ENCODE measurements around the gene CYBA. TPM values are rescaled to one million over a fixed set of nuclear protein-coding genes. Genes with fewer than 3 reads are reported as not detected.

The CYBA gene
- 63.7 TPM for total RNA-seq
- long read RNA-seq, transcript CYBA-201 (6 exons, 797 nt), result major isoform, 28 of 37 reads
- long read RNA-seq, partial matches to known transcripts, result 3 of 37 reads
- long read RNA-seq, other reads (novel, unspliced or antisense), result 6 of 37 reads

DNA sequence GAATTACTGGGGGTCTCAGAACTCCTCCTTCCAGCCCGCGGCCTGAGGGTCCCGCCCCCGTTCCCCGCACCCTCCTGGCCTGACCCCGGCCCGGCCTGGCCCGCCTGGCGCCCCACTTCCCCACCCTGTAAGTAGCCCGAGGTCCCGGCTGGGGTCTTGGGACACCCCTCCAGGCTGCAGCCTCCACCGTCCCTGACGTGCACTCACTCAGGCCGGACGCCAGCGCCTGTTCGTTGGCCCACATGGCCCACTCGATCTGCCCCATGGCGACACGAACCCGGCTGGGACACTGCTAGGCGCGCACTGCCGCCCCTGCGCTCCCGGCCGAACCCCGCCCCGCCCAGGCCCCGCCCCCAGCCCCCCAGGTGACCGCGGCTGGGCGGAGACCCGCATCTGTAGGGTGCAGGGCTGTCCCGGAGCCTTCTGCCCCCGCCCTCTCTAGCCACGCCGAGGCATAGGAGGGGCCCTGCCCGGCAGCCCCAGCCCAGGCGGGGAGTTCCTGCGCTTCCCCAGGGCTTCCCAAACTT is at the start of gene CYBA:
TSS of gene CYBA (minus strand) at position 305 of the 527 bp plus-strand sequence. CDS start at position 265, 40 bp downstream.
- ATAC-seq (peak; percentile 92), DNase-seq (ENCODE audit: missing footprints) (peak; percentile 93)
- intact Hi-C loops (cut with DNase I), result no loop called here

GRCh38 chr16:88700322-88700635 is 49.4 kb upstream of the CYBA start:
- no peak for ATAC-seq
- DNase-seq (ENCODE audit: missing footprints), result no peak
- intact Hi-C loops (cut with DNase I), result no loop called here

DNA sequence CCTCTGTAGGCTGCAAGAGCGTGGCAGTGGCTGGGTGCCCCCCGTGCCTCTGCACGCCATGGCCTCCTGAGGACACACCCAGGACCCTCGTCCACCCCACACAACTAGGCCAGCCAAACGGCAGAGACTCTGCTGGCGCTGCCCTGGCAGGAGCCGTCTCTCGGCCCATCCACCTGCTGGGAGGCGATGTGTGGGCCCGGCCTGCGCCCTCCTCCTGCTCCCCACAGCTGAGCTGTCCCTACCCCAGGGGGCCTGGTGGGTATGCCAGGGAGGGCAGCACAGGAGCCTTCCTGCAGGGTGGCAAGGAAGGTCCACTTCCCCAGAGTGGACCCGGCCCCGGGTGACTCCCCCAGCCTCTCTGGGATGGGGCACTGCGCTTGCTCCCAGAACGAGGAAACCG is 48.3 kb upstream of the CYBA start:
- intact Hi-C loops (cut with DNase I), result no loop called here
- no peak for ATAC-seq

DNA sequence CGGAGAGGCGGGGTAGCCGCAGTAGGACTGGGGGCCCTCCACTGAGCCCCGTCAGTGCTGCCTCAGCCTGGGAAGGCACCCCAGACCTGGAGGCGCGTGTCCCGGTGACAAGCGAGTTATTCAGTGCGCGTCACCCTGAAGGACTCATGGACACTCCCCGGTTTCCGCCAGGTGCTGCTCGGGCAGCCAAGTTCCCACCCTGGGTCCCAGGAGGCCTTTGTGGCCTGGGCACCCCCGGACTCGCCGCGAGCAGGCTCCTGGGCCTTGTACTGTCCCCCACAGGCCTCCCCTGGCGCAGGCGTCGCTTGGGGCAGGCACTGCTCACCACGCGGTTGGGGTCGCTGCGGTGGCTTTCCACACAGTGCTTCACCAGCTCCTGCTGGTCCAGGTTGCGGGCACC is 47.8 kb upstream of the CYBA start:
- intact Hi-C loops (cut with DNase I), result no loop called here
- no peak for DNase-seq (ENCODE audit: missing footprints)
- no peak for ATAC-seq

More for the DNA sequence above, 48.3 kb upstream of the CYBA start:
- DNase-seq (ENCODE audit: missing footprints), result no peak

DNA sequence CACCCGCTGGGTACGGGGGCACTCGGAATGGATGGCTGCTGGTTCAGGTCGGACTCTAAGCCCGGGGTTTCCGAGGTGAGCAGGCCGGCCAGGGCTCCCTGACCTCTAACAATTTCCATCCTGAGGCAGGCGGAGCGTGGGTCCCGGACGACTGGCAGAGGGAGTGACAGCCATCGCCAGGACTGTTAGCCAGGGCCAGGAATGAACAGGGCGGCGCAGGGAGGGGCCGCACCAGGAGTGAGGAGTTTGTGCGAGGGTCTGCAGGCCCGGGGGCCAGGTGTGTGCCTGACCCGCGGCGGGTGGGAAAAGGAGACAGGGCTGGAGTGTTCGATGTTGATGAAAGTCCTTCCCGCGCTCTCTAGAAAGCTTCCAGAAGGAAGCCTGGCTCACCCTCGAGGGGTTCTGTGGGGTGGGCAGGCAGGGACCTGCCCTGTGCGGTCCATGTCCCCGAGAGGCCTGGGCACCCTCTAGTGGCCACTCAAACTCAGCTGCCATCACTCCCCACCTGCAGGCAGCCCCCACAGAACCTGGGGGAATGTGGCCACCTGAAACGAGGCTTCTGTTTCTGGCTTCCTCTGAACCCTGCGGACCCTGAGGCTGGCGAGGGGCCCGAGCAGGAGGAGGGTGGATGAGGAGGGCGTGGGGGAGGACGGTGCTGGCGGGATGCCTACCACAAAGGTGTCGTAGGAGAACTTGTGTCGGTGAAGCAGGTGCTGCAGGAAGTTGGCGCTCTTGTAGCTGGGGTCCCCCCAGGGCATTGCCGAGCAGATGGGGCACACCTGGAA is 47.2 kb upstream of the CYBA start:
- no peak for DNase-seq (ENCODE audit: missing footprints)
- no peak for ATAC-seq
- intact Hi-C loops (cut with DNase I), result no loop called here

DNA sequence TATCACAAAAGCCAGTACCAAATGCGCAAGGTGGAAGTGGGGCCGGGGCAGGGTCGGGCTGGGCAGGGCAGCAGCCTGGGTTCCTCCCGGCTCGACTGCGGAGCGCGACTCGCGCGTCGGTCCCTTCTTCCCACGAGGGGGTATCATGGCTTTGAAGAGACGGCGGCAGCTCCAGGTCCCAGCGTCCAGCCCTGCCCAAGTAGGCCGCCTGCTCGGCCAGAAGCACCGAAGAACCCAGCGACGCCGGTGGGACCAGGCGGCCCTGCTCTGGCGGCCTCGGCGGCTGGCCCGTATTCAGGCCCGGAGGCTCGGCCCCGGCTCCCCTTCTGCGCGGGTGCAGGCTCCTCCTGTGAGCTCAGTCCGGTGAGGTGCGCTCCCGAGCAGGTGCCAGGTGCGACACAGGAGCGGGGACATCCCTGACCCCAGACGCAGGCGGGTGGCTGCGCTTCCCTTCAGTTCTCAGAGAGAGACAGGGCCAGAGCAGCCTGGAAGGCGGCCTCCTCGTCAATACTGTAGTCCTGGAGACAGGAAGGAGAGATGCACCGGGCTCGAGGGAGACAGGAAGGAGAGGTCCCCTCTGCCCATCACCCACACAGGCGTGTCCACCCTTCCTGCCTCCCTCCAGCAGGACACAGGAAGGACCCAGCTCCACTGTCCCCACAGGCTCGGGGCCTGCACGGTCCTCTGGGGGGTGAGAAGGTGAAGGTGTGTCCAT is 46.4 kb upstream of the CYBA start:
- ATAC-seq, result no peak

GRCh38 chr16:88696441-88696840 is 45.6 kb upstream of the CYBA start:
- ATAC-seq, result no peak
- no peak for DNase-seq (ENCODE audit: missing footprints)
- intact Hi-C loops (cut with DNase I), result no loop called here

More for the DNA sequence above, 46.4 kb upstream of the CYBA start:
- DNase-seq (ENCODE audit: missing footprints), result no peak
- intact Hi-C loops (cut with DNase I), result no loop called here

DNA sequence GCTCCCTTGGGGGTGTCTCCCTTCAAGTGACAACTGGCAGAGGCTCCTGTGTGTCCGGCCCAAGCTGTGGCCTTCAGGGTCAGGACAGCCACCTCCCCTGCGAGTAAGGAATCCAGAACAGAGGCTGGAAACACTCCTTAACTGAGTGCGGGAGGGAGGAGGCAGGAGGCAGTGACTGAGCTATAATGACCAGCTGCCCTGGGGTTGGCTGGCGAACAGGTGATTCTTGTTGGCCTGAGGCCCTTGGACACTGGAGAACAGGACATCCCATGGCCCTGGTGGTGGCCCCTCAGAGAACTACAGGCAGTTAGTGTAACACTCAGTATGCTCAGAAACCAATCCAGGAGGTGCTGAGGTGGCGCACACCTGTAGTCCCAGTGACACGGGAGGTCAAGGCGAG is 44.9 kb upstream of the CYBA start:
- ATAC-seq (no peak), DNase-seq (ENCODE audit: missing footprints) (no peak)
- intact Hi-C loops (cut with DNase I), result no loop called here

GRCh38 chr16:88695218-88695617 is 44.4 kb upstream of the CYBA start:
- intact Hi-C loops (cut with DNase I), result no loop called here
- no peak for DNase-seq (ENCODE audit: missing footprints)
- no peak for ATAC-seq

DNA sequence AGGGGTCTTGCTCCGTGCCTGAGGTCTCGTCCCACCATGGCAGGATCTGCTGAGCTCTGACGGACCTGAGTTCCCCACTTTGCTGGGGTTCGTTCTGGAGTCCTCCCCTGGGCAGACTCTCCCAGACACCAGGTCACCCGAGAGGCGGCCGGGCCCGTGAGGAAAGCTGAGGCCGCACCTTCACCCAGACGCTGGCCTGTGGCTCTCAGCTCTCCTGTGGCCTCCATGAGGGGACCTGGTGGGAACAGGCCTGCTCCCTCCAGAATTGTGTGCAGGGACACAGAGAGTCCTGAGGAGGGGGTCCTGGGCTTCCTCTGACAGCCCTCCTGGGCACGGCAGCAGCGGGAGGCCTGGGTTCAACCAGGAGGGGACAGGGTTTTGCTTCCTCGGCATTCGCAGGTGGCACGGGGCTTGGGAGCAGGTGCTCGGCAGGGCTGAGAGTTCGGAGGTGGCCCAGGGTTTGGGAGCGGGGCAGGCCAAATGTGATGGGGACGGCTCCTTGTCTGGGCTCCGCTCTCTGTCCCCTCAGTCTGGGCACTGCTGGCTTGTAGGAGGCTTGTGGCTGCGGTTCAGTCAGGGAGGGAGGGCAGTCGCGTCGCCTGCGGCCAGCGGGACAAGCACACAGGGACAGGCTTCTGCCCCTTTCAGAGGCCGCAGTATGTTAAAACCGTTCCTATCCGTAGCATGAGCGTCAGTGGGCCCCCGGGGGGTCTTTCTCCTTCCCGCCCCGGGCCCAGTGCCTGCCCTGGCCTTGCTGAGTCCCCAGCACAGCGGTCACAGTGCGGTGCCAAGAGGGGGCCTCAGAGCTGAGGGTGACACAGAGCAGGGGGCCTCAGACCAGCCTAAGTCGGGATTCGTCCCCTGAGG is 43.6 kb upstream of the CYBA start:
- DNase-seq (ENCODE audit: missing footprints) (no peak), ATAC-seq (no peak)
- intact Hi-C loops (cut with DNase I), result no loop called here

DNA sequence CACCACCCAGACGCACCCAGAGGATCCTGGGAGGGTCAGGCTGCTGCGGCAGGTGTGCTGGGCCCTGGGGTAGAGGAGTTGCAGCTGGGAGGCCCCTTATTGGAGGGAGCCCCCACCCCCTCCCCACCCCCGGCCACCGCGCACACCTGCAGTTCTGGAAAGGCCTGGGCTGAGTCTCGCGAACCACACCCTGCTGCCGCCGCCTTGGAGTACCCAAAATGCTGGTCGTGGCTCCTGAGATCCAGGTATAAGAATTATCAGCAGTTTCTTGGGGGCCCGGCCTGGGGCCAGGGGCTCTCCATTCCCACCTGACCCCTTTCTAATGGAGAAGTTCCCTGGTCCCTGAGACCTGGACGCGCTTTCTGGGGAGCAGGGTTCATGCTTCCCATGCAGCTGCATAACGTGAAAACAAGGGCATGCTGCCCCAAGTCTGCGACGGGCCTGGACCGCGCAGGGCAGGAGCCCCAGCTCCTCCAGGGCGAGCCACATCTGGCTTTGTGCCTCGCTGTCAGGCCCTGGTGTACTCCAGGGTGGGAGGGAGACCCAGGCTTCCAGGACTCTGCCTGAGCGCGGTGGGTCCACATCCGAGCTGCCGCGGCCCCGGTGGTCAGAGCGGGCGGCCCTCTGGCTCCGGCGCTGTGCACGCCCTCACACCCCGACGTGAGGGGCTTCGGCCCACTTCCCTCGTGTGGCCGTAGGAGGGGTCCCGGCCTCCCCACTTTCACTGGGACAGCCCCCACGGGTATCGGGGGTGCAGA is 42.7 kb upstream of the CYBA start:
- intact Hi-C loops (cut with DNase I), result no loop called here
- no peak for ATAC-seq
- no peak for DNase-seq (ENCODE audit: missing footprints)

DNA sequence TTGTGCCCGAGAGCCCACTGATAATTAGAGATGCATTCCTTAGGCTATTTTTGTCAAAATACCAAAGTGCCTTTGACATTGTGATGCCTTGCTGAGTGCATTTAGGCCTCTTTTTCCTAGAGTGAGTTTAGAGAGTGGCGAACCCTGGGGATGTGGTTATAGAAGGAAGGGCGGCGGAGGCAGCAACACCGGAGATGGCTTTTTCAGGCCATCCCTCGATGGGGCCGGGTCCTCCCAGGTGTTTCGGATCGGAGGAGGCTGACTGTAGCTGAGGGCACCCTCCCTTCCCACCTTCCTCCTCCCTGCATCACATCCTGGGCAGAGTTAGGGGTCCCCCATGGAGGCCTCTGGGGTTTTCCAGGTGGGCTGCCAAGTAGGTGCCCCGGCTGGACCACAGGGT is 42.0 kb upstream of the CYBA start:
- intact Hi-C loops (cut with DNase I), result no loop called here
- ATAC-seq (no peak), DNase-seq (ENCODE audit: missing footprints) (no peak)

- ATAC-seq, result no peak
- peak; percentile 83 for DNase-seq (ENCODE audit: missing footprints)
Observed at GRCh38 chr16:88691924-88692560, 41.2 kb upstream of the CYBA start.

GRCh38 chr16:88691129-88691813 is 40.4 kb upstream of the CYBA start:
- DNase-seq (ENCODE audit: missing footprints), result no peak
- intact Hi-C loops (cut with DNase I), result no loop called here
- no peak for ATAC-seq

More at GRCh38 chr16:88691924-88692560, 41.2 kb upstream of the CYBA start:
- intact Hi-C loops (cut with DNase I), result no loop called here

DNA sequence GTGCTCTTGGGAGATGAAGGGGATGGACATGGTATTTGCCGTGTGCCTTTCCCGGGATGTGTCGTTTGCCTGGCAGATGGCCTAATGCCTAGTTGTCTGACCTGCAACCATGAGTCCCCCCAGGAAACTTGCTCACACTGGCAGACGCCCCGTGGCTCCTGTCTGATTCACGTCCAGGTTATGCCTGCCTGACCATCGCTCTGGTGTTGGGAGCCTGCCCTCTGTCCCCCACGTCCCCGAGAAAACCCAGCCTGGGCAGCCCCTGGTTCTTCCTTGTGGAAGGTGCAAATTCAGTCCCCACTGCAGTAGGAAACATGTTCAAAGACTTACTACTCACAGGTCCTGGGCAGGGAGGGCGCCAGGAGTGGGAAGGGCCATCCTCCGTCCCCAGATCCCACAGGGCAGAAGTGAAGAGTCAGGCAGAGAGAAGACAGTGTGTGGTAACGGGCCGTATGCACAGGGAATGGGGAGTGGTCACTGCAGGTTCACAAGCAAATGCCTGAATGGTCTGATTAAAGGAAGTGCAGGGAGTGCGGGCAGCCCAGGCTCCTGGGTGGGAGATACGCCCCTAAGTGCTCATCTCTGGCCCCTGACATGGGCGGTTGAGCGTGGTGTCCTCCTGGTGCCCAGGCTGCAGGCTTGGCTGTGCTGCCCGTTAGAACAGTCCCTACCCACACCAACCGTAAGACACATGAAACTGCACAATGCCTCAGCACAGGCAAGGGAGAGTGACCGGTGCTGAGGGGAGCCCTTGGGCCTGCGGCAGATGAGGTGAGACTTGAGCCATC is 39.7 kb upstream of the CYBA start:
- no peak for DNase-seq (ENCODE audit: missing footprints)
- intact Hi-C loops (cut with DNase I), result no loop called here
- ATAC-seq, result no peak

DNA sequence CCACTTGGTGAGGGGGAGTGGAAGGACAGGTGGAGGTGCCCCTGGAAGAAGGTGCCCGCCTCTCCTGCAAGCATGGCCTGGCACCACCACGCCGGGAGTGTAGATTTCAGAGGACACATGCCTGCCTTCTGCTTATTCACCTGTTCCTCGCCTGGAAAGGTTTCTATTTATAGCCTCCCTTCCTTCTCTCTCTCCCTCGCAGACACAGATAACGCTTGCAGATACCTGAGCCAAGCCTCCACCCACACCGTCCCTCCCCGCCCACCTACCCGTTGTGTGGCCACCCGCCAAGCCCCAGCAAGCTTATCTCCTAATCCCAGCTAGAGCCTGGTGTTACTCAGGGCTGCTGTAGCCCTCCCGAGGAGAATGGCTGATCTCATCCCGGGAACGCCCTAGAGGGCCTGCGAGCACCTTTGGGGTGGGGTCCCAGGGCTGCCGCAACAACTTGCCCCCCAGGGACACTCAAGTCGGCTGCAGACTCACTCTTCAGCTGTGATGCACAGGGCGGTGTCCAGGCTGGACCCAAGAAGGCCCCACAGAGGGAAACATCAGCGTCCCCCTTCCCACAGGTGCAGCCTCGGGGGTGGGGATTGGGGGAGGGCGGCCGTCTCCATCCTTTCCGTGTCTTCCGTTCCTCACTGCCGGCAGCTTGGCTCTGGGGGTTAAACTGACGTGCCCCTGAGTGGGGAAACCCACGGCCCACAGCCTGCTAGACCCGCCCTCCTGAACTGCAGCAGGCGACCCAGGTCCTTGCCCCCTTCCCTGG is 37.3 kb upstream of the CYBA start:
- ATAC-seq (no peak), DNase-seq (ENCODE audit: missing footprints) (no peak)
- intact Hi-C loops (cut with DNase I), result no loop called here
